ENCODE data around the gene SLC37A4. TPM values are rescaled to one million over a fixed set of nuclear protein-coding genes. Genes with fewer than 3 reads are reported as not detected.

SLC37A4 gene
- total and polyA plus RNA-seq, 2 of the 8 experiments (the other 6 are each of a cell fraction or from before 2014, with no cell fraction given): 35.1 to 91.9 TPM

GRCh38 chr11:119030329-119031047, at the start of gene SLC37A4 (continued):
- TF ChIP-seq CHD7 (IDR thresholded peaks at IDR 0.05; ENCODE audit: insufficient replicate concordance, low read length) (no peak), SP1 (IDR thresholded peaks at IDR 0.05; ENCODE audit: low read depth, low read length) (peak; percentile 68; the same call in 1 of the 2 replicates), SAP30 (IDR thresholded peaks at IDR 0.05; ENCODE audit: insufficient read depth, insufficient replicate concordance, low read length) (no peak), BCL11A (IDR thresholded peaks at IDR 0.05; ENCODE audit: low read depth in 2 of 2, low read length in 2 of 2) (no peak), USF2 (IDR thresholded peaks at IDR 0.05; ENCODE audit: low read length) (peak; percentile 57), ASH2L (IDR thresholded peaks at IDR 0.05; ENCODE audit: low read length) (peak; percentile 67), HDAC6 (IDR thresholded peaks at IDR 0.05; ENCODE audit: low read depth, low read length) (no peak), SP4 (IDR thresholded peaks at IDR 0.05; ENCODE audit: low read length) (peak; percentile 92), RXRA (IDR thresholded peaks at IDR 0.05; ENCODE audit: insufficient read depth, low read depth, low read length) (no peak), BRCA1 (IDR thresholded peaks at IDR 0.05; ENCODE audit: low read depth, low read length) (no peak; the same call in 1 of the 2 replicates)
